Vagina (tissue), 2 donors: Measurements from ENCODE around the gene SHISA9. TPM values are rescaled to one million over a fixed set of nuclear protein-coding genes. Genes with fewer than 3 reads are reported as not detected.

Source experiments
- DNase-seq, 2 donors: peaks; one replicate each; pipeline ENCODE4 v3.0.0-alpha.2; 2017; ENCODE audit errors: extremely low spot score in 2 of 2
- H3K27ac ChIP-seq: fragments of 200-600 bp; sonication (generic); one replicate; pipeline ENCODE4 v1.5.1; 2019
- H3K27me3 ChIP-seq: fragments of 200-600 bp; sonication (generic); one replicate; pipeline ENCODE4 v1.5.1; 2019
- H3K36me3 ChIP-seq, 2 donors: fragments of 200-600 bp; sonication (generic); one replicate each; pipeline ENCODE4 v1.5.1; 2017 to 2019
- H3K4me1 ChIP-seq: fragments of 200-600 bp; sonication (generic); one replicate; pipeline ENCODE4 v1.5.1; 2019
- H3K4me3 ChIP-seq, 2 donors: fragments of 200-600 bp; sonication (generic); 1 replicate in 1 of 2; 2 replicates in 1 of 2; pipeline ENCODE4 v1.5.1; 2016 to 2019
- H3K9me3 ChIP-seq: fragments of 200-600 bp; sonication (generic); one replicate; pipeline ENCODE4 v1.5.1; 2019
- CTCF ChIP-seq, 3 experiments: fragments of 450-650 bp in 2 of 3; fragments of 200-600 bp in 1 of 3; sonication (generic) in 1 of 3; IDR thresholded peaks; one replicate each; pipeline ENCODE4 v1.5.1; 2017 to 2019; ENCODE audit warnings: antibody characterized with exemption in 3 of 3, mild to moderate bottlenecking in 2 of 3, moderate library complexity in 2 of 3
- POLR2A ChIP-seq, 2 donors: fragments of 450-650 bp; IDR thresholded peaks; one replicate each; pipeline ENCODE4 v1.6.1; 2017; ENCODE audit warnings: antibody characterized with exemption in 2 of 2, mild to moderate bottlenecking in 2 of 2, moderate library complexity in 2 of 2
- POLR2AphosphoS5 ChIP-seq, 2 donors: sonication (generic); formaldehyde crosslinking; IDR thresholded peaks; one replicate each; pipeline ENCODE4 v1.9.0; 2017; ENCODE audit warnings: antibody characterized with exemption in 2 of 2, mild to moderate bottlenecking in 2 of 2, low read depth in 1 of 2; ENCODE audit not compliant: insufficient read depth in 1 of 2
- intact Hi-C: fragments of 100-400 bp; cut with DNase I; formaldehyde crosslinking; loops from one replicate; pipeline ENCODE4 v1.15.1; 2023
- total RNA-seq: library from RNA; depleted of rRNA; stranded (reverse); fragments of >200 nt; gene quantifications from one replicate; pipeline ENCODE4 v1.2.3, GENCODE V29; 2016

Gene SHISA9
- total RNA-seq, 1 donor from 2014 or later: 0.49 TPM

GRCh38 chr16:12958366-12958765 is 57.0 kb downstream of the SHISA9 start:
- H3K9me3 ChIP-seq: no peaks in the 10 kb centered on the region
- TF ChIP-seq POLR2AphosphoS5 (IDR thresholded peaks at IDR 0.05; ENCODE audit: insufficient read depth in 1 of 2, low read depth in 1 of 2): no peak
- TF ChIP-seq POLR2A (IDR thresholded peaks at IDR 0.05): no peak
- TF ChIP-seq CTCF (IDR thresholded peaks at IDR 0.05): no peak
- intact Hi-C loops: no loop called here
- H3K27me3 ChIP-seq: no peaks in the 10 kb centered on the region
- no peak for DNase-seq
- H3K27ac ChIP-seq: no peak overlapping the region
- no peak overlapping the region for H3K4me3 ChIP-seq
- no peaks in the 10 kb centered on the region for H3K36me3 ChIP-seq
- no peaks in the 10 kb centered on the region for H3K4me1 ChIP-seq

DNA sequence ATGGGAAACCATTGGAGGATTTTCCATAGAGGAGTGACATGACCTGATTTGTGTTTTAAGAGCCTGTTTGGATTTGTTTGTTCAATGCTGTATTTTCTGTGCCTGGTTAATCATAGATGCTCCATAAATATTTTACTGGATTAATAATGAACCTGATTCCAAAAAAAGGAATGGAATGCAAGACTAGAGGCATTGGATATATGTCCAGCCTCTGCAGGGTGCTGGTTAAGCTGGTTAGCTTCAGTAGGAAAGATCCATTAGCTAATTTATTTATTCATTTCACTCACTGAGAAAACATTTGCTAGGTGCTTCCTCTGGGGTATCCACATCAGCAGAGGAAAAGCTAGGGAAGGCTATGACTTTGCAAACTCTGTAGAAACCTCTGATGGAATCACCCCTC is 57.7 kb downstream of the SHISA9 start:
- intact Hi-C loops: no loop called here
- no peak overlapping the region for H3K4me3 ChIP-seq
- TF ChIP-seq CTCF (IDR thresholded peaks at IDR 0.05): no peak
- TF ChIP-seq POLR2A (IDR thresholded peaks at IDR 0.05): no peak
- no peak for TF ChIP-seq POLR2AphosphoS5 (IDR thresholded peaks at IDR 0.05; ENCODE audit: insufficient read depth in 1 of 2, low read depth in 1 of 2)

GRCh38 chr16:12961626-12962025 is 60.2 kb downstream of the SHISA9 start:
- DNase-seq: no peak

More for the DNA sequence above, 57.7 kb downstream of the SHISA9 start:
- H3K27ac ChIP-seq: no peak overlapping the region
- no peak for DNase-seq
- H3K36me3 ChIP-seq: no peaks in the 10 kb centered on the region
- no peaks in the 10 kb centered on the region for H3K9me3 ChIP-seq
- H3K4me1 ChIP-seq: no peaks in the 10 kb centered on the region
- no peaks in the 10 kb centered on the region for H3K27me3 ChIP-seq

GRCh38 chr16:12964461-12964860 is 63.1 kb downstream of the SHISA9 start:
- intact Hi-C loops: no loop called here
- no peak for DNase-seq
- no peaks in the 10 kb centered on the region for H3K36me3 ChIP-seq
- no peaks in the 10 kb centered on the region for H3K4me1 ChIP-seq
- TF ChIP-seq POLR2AphosphoS5 (IDR thresholded peaks at IDR 0.05; ENCODE audit: insufficient read depth in 1 of 2, low read depth in 1 of 2) (no peak), CTCF (IDR thresholded peaks at IDR 0.05) (no peak), POLR2A (IDR thresholded peaks at IDR 0.05) (no peak)
- H3K9me3 ChIP-seq: no peaks in the 10 kb centered on the region
- H3K27ac ChIP-seq: no peak overlapping the region
- no peaks in the 10 kb centered on the region for H3K27me3 ChIP-seq
- H3K4me3 ChIP-seq: no peak overlapping the region

More at GRCh38 chr16:12961626-12962025, 60.2 kb downstream of the SHISA9 start:
- no peaks in the 10 kb centered on the region for H3K36me3 ChIP-seq
- no peaks in the 10 kb centered on the region for H3K9me3 ChIP-seq
- H3K4me3 ChIP-seq: no peak overlapping the region
- H3K27me3 ChIP-seq: no peaks in the 10 kb centered on the region
- no peaks in the 10 kb centered on the region for H3K4me1 ChIP-seq
- intact Hi-C loops: no loop called here
- TF ChIP-seq POLR2AphosphoS5 (IDR thresholded peaks at IDR 0.05; ENCODE audit: insufficient read depth in 1 of 2, low read depth in 1 of 2) (no peak), CTCF (IDR thresholded peaks at IDR 0.05) (no peak), POLR2A (IDR thresholded peaks at IDR 0.05) (no peak)
- H3K27ac ChIP-seq: no peak overlapping the region

DNA sequence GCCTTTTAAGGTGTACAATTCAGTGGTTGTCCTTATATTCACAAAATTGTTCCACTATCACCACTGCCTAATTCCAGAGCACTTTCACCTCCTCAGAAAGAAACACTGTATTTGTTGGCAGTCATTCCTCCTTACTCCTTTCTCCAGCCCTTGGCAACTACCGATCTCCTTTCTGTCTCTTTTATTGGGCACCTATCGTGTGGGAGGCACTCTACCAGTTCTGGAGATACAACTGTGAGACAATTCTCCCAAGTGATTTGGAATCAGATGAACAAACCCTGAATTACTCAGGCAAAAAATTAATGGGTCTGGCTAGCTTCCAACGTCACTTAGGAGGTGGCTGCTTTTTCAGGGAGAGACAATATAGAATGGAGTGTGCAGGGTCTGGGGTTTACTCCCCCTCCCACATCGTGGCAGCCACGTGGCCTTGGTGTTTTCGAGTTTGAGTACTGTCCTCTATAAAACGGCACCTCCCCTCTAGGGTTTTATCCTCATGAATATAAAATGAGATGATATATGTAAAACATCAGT is 63.9 kb downstream of the SHISA9 start:
- intact Hi-C loops: no loop called here
- DNase-seq: no peak
- Histone ChIP-seq H3K27me3 (no peaks in the 10 kb centered on the region), H3K4me3 (no peak overlapping the region), H3K9me3 (no peaks in the 10 kb centered on the region), H3K36me3 (no peaks in the 10 kb centered on the region), H3K27ac (no peak overlapping the region), H3K4me1 (no peaks in the 10 kb centered on the region)
- TF ChIP-seq POLR2AphosphoS5 (IDR thresholded peaks at IDR 0.05; ENCODE audit: insufficient read depth in 1 of 2, low read depth in 1 of 2): no peak
- no peak for TF ChIP-seq CTCF (IDR thresholded peaks at IDR 0.05)
- no peak for TF ChIP-seq POLR2A (IDR thresholded peaks at IDR 0.05)
